ENCODE measurements around the gene SMG6.

The SMG6 gene

DNA sequence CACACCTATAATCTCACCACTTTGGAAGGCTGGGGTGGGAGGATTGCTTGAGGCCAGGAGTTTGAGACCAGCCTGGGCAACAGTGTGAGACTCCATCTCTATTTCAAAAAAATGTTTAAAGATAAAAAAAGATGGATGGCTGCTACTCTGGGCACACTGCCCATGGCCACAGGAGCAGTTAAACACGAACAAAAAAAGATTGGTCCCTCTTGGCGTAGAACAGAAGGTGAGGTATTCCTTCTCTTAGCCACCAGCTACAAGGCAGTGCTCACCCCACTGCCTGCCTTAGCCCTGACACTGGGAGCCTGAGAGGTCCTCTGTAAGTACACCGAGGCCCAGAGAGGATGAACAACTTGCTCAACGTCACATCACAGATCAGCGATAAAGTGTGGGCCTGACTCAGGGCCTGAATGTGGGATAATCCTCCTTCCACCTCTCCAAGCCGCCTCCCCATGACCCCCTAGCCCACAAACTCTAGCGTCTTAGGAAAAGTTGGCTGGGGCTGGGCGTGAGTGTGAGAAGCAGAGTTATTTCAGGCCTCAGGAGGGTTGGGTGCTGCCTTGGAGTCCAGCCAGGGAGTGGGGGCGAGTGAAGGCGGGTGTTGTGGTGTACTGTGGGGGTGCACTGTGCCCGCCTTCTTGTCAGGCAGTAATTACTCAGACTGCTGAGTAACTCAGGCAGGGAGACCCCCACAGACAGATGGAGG, 275.9 kb downstream of the SMG6 start:
- no peak overlapping the region for H3K27ac ChIP-seq
- TF ChIP-seq, protein P1, sequence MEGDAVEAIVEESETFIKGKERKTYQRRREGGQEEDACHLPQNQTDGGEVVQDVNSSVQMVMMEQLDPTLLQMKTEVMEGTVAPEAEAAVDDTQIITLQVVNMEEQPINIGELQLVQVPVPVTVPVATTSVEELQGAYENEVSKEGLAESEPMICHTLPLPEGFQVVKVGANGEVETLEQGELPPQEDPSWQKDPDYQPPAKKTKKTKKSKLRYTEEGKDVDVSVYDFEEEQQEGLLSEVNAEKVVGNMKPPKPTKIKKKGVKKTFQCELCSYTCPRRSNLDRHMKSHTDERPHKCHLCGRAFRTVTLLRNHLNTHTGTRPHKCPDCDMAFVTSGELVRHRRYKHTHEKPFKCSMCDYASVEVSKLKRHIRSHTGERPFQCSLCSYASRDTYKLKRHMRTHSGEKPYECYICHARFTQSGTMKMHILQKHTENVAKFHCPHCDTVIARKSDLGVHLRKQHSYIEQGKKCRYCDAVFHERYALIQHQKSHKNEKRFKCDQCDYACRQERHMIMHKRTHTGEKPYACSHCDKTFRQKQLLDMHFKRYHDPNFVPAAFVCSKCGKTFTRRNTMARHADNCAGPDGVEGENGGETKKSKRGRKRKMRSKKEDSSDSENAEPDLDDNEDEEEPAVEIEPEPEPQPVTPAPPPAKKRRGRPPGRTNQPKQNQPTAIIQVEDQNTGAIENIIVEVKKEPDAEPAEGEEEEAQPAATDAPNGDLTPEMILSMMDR (conservative IDR thresholded peaks at IDR 0.05) = no peak

DNA sequence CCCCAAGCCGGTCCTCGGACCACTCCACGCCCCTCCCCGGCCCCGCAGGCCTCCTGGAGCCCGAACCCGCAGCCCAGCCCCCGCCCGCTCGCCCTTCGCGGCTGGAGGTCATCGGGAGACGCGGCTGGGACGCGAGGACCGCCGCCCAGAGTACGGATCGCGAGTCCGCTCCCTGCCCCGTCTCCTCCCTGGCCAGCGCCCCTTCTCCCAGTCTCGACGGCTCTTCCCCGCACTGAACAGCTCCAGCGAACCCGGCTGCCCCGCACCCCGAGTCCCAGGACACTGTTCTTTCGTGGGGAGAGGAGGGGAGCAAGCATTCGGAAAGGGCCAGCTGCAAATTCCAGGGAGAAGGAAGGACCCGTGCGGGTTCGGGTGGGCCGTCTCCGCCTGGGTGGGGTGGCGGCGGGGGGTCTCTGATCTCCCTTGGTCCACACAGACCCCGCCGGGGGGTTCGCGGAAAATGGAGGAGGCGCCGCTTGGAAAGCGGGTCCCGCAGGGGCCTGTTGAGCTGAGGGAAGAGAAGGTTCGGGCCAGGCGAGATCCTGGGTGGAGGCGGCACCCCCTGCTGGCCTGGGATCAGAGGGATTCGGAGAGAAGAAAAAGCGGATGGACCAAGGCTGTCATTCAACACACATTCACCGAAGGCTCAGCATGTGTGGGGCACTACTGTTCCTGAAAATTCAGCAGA, 277.8 kb downstream of the SMG6 start:
- peak overlapping the region; percentile 47; the same call in 1 of the 2 replicates for H3K27ac ChIP-seq
- TF ChIP-seq, protein P1 (conservative IDR thresholded peaks at IDR 0.05) = peak; percentile 91

DNA sequence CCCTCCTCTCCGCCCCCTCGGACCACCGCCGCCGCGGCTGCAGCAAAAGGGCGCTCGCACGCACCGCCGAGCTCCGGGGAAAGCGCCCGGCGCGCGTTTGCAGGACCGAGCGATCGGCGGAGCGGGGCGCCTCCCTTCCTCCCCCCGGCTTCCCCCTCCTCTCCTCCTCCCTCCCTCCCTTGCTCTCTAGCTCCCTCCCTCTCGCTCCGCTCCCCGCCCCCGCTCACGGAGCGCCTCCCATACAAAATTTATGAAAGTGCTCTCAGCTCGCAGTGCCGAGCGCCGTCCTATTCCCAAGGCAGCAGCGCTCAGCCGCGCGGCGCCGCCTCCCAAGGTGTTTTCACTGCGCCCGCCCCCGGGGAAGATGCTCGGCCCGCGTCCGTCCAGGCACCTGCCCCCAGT, 278.4 kb downstream of the SMG6 start, which contains the start of gene RTN4RL1:
RTN4RL1 (minus strand) TSS at position 115 of the 402 bp plus-strand sequence. CDS start 469 bp downstream, outside the sequence.
- peak within 1 kb of the TSS; percentile 47; the same call in 1 of the 2 replicates for H3K27ac ChIP-seq
- TF ChIP-seq, protein P1 (conservative IDR thresholded peaks at IDR 0.05) = no peak

DNA sequence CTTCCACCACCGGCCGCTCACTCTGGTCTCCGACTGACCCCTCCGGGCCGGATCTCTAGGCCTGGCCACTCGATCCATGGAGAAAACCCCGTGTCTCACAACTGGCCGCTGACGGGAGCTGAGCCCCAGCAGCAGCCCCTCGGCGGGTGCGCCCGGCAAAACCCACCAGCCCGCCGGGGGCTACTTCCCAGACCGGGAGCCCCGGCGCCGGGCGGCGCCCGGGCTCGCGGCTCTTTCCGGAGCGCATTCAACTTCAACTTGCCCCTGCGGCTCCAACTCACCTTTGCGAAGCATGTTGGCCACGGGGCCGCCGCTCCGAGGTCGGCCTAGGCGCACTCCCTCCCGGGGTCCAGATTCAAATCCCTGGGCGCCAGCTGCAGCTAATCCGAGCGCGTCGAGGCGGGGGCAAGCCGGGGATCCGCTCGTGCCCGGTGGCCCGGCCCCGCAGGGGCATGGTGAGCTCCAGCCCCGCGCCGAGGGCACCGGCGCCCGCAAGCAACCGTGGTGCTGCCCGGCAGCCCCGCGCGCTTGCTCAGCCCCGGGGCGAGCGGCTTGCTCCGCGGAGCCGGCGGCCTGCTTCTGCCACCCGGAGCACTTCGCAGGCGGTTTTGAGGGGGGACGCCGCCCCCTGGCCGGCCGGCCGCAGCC, 278.9 kb downstream of the SMG6 start:
- TF ChIP-seq, protein P1 (conservative IDR thresholded peaks at IDR 0.05) = no peak
- H3K27ac ChIP-seq = peak overlapping the region; percentile 47; the same call in 1 of the 2 replicates

DNA sequence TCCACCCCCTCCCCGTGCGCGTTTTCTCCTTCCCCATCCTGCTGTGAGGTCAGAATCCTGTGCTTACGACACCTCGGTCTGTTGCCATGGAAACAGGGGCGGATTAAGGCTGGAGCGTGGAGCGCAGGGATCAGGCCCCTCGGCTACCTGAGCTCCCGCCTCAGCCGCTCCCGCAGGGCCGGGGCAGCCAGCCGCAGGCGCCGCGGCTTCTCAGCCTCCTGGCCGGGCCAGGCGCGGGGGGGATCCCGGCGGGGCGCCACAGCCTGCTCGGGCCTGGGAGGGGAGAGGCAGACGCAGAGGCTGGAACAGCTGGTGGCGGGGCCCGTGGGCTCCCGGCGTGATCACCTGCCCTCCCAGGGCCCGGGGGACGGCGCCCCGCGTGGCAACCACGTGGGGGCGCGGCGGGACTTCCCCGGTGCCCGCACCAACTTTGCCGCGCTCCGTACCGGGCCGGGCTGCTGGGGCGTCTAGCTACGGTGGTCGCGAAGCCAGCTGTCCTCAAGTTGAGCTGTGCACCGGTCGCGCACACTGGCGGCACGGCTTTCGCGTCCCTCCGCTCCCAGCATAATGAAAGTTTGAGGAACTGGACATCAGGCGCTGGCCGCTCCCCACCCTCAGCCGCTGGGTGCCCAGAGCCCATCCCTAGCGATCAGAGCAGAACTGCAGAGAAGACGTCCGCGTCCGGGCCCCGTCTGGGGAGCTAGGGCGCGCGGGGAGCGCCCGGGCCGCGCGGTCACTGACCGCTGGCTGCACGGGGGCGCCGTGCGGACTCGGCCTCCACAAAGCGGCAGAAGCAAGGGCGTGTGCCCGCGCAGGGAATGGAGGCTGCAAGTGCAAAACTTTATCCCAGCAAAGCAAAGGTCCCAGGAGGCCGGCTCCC, 279.7 kb downstream of the SMG6 start:
- TF ChIP-seq, protein P1 (conservative IDR thresholded peaks at IDR 0.05) = peak; percentile 24; the same call in 1 of the 2 replicates
- peak overlapping the region; percentile 47; the same call in 1 of the 2 replicates for H3K27ac ChIP-seq

DNA sequence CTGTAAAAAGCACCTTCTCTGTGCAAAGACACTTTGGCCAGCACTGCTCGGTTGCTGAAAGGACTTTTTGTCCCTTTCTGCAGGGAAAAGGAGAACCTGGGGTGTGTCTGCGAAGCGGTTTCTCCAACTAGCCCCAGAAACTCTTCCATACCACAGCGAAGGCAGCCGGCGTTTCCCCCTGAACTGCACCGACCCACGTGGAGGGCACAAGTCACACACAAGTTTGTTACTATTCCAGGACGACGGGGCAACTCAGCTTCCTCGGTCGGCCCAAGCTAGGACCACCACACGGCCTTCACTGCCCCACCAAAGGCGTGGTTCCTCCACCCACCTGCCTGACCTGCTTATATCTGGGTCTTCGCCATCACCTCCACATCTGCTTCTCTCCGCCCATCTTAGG, 280.3 kb downstream of the SMG6 start:
- no peak overlapping the region for H3K27ac ChIP-seq
- TF ChIP-seq, protein P1 (conservative IDR thresholded peaks at IDR 0.05) = no peak
